GM21825 (cell line): Measurements from ENCODE around the gene ARHGEF17.

Experiments used
- ATAC-seq: cut with Tn5 transposase; IDR thresholded peaks from one replicate; pipeline ENCODE4 v1.9.1; 2021; ENCODE audit warnings: mild to moderate bottlenecking, moderate library complexity; ENCODE audit not compliant: unreplicated experiment

Gene ARHGEF17

GRCh38 chr11:73375830-73376159 is 67.7 kb downstream of the ARHGEF17 start:
- ATAC-seq = no peak

DNA sequence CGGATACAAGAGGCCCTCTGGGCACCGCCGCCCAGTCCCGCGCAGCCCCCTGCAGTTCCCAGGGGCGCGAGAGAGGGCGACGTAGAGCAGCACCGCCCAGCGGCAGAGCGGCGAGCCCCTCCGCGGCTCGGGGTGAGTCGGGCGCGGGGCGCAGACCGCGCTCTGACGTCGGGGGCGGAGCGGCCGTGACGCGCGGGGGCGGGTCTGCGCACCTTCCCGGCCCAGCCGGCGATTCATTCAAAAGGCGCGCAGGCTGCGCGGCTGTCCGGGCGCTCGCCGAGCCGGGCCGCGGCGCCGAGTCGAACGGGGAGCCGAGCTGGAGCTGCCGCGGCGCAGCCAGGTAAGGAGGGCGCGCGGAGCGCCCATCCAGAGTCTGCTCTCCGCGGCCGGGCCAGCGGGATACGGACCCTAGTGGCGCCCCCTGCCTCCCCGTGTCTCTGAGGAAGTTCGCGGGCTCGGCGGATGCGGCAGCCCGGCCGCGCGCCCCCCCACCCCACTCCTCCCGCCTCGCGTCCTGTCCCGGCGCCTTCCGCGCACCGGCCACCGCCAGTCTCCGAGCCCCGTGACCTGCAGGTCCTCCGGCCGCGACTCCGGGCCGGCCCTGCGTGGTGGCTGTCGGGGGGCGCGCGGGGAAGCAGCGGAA is 68.2 kb downstream of the ARHGEF17 start, which contains the start of gene RELT:
Gene RELT (plus strand): TSS at position 240 of the 643 bp plus-strand sequence. CDS start 12,738 bp downstream, outside the sequence.
- ATAC-seq = peak; percentile 75

- ATAC-seq = no peak
Measured at GRCh38 chr11:73376803-73377629, 68.9 kb downstream of the ARHGEF17 start.

DNA sequence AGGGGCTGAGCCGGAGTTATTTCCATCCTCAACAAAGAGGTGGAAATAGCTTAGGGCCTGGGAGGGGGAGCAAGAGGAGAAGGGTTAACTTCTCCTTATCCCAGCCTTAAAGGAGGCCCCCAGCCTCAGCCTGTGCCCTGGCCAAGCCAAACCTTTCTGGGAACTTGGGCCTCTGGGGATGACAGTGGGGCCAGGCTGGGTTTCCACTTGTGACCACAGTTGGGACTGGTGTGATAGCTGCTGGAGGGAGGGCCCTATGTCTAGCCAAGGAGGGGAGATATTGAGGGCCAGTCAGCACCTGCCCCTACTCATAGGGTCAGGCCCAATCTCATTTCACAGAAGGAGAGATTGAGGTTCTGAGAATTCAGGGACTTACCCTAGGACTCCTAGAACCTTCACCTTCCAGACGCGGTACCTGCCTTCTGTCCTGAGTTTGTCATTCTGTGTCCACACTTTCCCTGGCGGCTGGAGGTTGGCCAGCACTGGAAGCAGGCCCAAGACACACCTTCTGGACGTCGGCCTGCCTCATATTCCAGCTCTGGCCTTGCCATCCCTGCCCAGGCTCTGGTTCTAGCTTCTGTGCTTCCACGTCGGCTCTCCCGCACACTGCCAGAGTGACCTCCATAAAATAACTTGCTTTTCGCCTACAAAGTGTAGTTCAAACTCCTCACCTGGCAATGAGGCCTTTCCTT is 71.3 kb downstream of the ARHGEF17 start:
- no peak for ATAC-seq

GRCh38 chr11:73380331-73380730 is 72.3 kb downstream of the ARHGEF17 start:
- ATAC-seq = no peak

DNA sequence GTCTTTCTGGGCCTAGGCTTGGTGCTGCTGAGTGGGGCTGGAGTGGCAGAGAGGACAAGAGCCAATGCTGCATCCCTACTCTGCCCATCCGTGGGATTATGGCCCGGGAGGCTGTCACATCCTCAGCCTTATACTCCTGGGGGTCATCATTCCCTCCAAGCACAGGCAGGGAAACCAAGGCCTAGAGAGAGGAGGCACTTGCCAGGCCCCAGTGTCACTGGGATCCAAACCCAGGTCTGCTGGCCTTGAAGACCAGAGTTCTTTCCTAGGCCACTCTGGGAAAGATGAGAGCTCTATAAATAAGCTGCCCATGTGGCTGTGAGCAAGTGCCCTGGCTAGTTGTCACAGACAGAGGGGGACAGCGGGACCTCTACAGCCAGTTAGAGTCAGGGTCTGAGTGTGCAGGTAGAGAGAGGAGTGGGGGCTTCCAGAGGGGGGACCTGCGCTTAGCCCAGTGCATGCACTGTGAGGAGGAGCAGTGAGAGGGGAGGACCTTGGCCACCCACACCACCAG is 72.9 kb downstream of the ARHGEF17 start:
- no peak for ATAC-seq

GRCh38 chr11:73381589-73381988 is 73.5 kb downstream of the ARHGEF17 start:
- no peak for ATAC-seq

DNA sequence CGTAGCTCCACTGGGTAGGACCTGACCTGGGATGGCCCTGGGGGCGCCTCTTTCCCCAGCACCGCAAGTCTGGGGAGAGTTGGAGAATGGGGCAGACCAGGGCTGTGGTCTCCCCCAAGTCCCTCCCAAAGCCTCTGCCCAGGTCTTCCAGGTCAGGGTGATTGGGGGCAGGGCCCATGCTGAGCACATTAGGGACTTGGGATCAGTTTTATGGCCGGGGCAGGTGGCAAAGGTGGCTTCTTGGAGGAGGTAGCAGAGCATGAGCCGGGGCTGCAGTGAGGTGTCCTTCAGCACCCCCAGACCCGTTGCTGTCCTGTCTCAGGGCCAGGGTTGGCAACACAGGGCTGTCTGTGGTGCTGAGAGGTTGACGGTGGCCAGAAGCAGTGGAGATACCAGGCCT is 74.1 kb downstream of the ARHGEF17 start:
- ATAC-seq = no peak

DNA sequence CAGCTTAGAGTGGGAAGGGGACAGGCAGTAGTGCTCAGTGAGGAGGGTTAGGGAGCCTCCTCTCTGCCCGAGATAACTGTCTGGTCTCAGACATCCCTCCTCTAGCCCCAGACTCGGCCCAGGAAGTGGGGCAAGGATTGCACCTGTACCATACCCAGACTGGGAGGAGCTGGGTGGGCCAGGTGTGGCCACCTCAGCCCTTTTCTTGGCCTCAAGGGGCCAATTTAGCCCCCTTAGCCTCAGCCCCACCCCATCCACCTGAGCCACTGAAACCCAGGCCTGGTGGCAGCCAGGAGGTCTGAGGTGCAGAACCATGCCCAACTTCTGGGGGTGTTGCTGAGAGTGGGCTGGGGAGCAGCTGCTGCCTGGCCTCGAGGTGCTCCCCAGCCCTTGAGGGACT is 74.7 kb downstream of the ARHGEF17 start:
- ATAC-seq = no peak

DNA sequence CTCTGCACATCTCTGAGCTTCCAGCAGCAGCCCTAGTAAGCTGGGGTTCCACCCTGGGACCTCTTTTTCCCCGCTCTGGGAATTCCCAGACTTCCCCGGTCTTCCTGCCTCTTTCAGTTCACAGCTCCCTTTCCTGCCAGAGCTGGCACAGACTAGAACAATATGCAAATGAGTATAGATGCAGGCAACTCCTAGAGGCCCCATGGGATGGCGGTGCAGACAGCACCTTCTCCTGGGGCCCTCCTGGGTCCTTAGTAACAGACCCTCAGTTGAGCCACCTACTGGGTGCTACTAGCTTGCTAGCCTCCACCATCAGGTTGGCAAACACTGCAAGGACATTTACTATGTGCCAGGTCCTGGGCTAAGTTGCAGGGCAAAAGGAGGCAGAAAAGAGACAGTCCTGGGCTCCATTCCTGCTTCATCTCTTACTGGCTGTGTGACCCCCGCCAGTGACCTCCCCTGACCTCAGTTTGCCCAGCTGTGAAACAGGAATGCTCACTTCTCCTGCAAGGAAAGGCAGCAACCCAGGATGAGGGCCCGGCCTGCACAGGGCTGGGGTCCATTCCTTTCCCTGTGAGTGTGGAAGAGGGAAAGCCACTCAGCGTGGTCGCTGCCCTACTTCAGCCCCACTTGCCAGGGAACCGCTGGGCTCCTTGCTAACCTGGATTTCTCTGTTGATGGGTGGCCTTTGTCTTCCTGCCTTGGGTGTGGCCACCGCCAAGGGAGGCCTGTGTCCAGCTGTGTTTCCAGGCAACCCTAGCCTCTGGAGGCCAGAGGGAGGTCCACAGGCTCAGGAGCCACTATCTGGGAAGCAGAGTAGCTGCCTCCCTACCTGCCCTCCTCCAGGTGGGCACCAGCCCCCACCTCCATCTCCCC is 75.4 kb downstream of the ARHGEF17 start:
- no peak for ATAC-seq

DNA sequence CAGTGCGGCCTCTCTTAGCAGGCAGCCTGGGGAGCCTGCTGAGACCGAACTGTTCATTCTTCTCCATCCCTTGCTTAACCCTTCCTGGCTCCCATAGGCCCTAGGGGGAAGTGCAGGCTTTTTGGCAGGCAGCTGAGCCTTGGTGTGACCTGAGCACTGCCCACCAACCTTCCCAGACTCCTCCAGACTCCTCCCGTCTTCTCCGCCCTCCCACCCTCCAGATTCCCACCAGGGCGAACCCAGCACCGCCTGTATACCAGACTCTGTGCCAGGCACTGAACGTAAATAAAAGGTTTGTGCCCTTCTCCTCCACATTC is 76.0 kb downstream of the ARHGEF17 start:
- ATAC-seq = no peak

DNA sequence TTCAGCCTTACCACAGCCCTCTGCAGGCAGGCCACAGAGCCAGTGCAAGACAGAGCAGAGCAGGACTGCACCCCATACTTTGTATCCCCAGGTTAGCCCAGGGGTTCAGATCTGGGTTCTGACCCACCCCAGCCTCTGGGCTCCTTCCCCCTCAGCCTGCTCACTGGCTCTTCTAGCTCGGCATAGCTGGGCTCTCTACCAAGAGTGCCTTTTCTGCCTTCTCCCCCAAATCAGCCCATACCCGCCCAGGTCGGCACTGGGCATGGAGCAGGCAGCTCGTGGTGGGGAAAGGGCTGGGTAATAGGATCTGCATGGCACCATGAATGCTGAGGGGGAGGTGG is 76.4 kb downstream of the ARHGEF17 start:
- ATAC-seq = no peak

- ATAC-seq = peak; percentile 44
Measured at GRCh38 chr11:73384872-73385689, 77.0 kb downstream of the ARHGEF17 start.

DNA sequence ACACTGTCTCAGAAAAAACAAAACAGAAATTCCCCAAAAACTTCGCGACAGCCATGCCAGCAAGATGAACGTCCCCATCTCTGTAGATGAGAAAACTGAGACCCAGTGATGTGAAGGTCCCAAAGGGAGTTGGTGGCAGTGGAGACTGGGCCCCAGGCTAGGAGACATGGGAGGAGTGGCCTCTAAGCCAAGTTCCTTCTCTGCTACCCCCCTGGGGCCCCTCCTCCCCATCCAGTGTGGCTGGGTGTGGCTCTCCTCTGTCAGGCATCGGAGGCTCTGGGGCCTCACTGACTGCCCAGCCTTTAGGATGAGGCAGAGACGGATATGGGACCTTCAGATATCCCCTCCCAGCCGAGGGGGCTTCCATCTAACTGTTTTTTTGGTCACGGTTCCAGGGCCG is 77.9 kb downstream of the ARHGEF17 start:
- ATAC-seq = no peak

- ATAC-seq = no peak
Measured at GRCh38 chr11:73386546-73386945, 78.5 kb downstream of the ARHGEF17 start.

GRCh38 chr11:73387594-73388264 is 79.7 kb downstream of the ARHGEF17 start:
- no peak for ATAC-seq

- ATAC-seq = no peak
Measured at GRCh38 chr11:73388265-73389133, 80.4 kb downstream of the ARHGEF17 start.

DNA sequence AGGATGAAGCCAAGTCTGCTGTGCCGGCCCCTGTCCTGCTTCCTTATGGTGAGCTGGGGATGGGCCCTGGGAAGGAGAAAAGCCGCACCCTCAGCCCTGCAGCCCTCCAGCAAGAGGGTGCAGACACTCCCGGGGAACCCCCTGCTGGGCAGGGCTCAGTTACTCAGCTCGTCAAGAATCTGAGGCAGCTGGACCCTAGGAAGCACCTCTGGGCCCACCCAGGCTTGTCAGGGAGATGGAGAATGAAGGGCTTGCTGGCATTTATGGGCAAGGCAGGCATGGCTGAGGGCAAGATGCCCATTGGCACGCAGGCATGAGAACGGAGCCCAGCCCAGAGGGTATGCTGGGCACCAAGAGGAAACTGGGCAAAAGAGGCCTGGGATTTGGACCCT is 81.1 kb downstream of the ARHGEF17 start:
- ATAC-seq = no peak

- ATAC-seq = no peak
Measured at GRCh38 chr11:73389916-73390315, 81.8 kb downstream of the ARHGEF17 start.
